ENCODE data around the gene SPON1.

DNA sequence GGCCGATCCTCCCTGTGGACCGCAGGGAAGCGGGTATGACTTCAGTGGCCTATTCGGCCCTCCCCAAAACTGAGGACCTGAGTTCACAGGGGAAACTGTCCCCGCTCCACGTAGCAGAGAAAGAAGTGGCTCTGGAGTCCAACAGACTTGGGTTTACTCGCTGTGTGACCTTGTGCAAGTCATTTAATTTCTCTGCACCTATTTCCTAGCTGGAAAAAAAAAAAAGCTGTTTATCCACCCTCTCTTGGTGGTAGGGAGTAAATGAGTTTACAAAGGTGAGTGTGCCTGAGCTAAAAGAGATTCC is 2.2 kb downstream of the SPON1 start:
- TF ChIP-seq CTCF (IDR thresholded peaks at IDR 0.05) (no peak), EZH2 (IDR thresholded peaks at IDR 0.05; ENCODE audit: borderline replicate concordance, insufficient read depth, low read depth, low read length, poor library complexity, severe bottlenecking) (no peak)

Data from B cell (primary cell).